ENCODE measurements around the gene SLX9.

The SLX9 gene

DNA sequence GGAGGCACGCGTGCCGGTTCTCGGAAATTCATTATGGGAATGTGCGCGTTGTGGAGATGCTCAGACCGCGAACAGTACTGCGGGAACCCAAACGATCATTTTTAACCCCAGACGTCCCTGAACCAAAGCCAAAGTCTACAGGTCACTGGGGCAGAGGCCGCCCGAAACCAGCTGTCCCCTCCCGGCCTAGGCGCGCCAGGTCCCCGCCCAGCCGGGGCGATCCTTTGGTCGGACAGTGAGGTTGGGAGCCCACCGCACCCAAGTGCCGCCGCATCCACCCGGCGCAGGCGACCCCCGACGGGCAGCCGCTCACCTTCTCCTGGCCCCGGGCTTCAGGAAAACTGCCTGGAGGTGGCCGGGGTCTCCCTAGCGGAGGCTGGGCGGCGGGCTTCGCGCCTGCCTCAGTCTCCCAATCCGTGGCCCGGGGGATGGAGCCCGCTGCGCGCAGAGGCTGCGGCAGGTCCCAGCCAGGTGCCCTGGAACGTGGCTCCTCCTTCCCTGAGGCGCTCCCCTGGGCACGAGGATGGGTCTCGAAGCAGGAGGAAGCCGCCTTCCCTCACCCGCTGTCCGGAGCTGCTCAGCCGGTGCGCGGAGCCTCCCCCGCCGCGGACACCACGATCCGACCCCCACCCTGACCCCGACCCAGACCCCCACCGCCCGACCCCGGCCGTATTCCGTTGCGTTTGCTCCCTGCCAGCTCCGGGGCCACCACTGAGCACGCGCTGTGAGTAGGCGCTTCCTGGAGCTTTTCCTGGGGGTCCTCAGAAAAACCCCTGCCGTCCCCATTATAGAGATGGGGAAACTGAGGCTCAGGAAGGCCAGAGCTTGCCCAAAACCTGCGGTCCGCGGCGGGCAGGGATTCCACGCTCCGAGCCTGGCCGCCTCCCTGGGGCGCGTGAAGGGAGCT lies 8.1 kb upstream of the SLX9 start:
- DNase-seq = no peak

DNA sequence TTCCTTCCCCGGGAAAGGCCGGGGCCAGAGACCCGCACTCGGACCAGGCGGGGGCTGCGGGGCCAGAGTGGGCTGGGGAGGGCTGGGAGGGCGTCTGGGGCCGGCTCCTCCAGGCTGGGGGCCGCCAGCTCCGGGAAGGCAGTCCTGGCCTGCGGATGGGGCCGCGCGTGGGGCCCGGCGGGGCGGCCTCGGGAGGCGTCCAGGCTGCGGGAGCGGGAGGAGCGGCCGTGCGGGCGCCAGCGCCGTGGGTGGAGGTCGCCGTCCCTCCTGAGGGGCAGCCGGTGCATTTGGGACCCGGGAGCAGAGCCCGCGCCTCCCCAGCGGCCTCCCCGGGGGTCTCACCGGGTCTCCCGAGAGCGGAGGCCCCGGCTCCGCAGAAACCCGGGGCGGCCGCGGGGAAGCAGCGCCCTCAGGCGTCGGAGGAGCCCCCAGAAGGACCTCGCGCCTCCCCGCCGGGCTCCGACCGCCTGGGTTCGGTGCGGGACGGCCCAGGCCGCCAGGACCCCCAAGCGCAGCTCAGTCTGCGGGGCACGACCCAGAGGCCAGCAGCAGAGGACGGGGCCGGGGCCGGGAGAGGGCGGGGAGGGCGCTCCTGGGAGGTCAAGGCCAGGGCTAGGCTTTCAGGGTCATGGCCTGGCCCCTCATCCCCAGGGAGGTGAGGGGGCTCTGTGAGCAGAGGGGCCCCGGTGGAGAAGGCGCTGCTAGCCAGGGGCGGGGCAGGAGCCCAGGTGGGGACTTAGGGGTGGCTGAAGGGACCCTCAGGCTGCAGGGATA lies 7.2 kb upstream of the SLX9 start:
- DNase-seq = peak; percentile 61

DNA sequence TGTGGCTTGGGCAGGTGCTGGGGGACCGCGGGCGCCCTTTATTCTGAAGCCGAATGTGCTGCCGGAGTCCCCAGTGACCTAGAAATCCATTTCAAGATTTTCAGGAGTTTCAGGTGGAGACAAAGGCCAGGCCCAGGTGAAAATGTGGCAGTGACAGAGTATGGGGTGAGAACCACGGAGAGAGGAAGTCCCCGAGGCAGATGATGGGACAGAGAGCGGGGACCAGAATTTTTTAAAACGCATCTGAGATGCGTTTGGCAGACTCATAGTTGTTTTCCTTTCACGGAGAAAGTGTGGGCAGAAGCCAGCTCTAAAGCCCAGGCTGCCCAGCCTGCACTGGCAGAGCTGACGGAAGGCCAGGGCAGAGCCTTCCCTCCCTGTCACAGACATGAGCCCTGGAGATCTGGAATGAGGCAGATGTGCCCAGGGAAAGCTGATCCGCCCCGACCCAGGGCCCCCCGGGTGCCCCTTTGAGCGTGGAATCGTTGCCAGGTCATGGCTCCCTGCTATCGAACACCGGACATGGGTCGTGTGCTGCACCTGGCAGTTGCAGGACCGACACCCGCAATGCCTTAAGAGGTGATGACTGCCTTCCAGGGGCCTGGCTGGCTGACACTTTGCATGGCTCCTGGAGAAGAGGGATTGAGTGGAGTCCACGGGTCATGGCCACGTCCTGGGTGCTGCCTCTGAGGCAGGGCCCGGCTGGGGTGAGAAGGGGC lies 6.5 kb upstream of the SLX9 start:
- DNase-seq = no peak

DNA sequence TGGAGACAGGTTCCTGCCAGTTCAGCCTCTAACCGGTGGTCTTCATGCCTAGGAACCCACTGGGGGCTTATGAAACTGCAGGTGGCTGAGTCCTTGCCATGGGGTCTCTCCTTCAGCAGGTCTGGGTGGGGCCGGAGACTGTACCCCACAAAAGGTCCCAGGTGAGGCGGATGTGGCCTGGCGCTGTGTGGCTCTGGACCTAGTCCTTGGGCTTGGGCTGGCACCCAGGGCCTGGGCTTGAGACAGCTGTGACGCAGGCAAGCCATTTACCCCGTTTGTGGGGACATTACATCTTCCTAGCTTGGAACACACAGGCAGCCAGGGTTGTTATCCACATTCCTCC lies 5.9 kb upstream of the SLX9 start:
- DNase-seq = no peak

DNA sequence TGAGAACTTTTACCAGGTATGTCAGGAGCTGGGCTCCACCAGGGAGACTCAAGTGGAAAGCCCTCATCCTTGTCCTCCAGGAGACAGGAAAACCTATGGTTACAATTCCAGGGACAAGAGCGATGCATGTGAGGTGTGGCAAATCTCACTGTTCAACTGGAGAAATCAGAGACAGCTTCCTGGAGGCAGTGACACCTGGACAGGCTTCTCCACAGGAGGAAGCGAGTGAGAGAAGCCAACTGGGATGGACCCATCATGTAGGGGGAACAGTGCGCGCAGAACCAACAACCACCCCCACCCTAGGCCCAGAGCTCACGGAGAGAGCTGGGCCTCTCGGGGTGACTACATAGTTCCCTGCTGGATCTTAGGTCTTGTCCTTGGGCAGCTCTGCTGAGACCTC lies 5.6 kb upstream of the SLX9 start:
- DNase-seq = no peak

DNA sequence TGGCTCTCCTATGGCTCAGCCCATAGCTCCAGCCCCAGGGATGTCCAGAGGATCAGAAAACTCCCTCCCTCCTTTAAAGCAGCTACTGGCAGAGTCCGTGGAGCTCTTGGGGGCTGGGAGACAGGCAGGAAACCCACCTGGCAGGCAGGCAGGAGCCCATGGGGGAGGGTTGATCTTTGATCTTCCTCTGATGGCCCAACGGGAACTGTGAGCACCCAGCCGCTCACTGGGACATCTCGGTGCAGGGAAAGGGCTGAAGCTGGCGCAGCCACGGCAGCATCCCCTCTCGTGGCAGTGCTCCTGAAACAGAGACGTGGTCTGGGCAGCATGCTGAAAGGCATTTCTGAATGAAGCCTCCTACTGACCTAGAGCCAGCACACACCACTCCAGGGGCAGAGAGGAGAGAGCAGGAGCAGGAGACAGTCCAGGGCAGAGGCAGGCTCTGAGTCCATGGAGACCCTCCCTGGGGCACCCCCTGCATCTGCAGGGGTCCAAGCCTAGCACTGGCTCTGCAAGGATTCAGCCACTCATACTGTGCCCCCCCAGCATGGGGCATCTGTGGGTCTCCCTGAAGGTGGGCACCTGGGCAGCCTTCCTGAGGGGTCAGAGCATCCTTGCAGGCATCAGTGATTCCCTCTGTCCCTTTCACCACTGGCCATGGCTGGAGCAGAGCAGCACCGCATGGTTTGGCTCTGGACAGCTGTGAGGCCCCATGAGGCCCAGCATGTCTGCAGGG lies 4.9 kb upstream of the SLX9 start:
- DNase-seq = no peak

DNA sequence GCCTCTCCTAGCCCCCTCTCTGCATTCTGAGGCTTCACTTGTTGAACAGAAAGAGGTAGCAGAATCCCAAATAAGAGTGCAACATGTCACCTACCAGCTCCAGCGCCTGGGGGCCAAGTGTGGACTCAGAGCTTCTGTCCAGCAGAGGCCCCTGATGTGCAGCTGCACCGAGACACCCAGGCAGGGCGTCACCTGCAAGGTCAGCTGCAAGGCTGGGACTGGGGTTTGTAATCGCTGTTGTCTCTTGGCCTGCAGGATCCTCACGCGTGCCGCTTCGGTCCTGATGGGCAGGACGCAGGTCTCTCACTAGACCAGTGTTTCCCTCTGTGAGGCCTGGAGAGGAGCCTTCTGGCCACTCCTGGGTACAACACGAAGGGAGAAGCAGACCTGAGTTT lies 4.3 kb upstream of the SLX9 start:
- no peak for DNase-seq

DNA sequence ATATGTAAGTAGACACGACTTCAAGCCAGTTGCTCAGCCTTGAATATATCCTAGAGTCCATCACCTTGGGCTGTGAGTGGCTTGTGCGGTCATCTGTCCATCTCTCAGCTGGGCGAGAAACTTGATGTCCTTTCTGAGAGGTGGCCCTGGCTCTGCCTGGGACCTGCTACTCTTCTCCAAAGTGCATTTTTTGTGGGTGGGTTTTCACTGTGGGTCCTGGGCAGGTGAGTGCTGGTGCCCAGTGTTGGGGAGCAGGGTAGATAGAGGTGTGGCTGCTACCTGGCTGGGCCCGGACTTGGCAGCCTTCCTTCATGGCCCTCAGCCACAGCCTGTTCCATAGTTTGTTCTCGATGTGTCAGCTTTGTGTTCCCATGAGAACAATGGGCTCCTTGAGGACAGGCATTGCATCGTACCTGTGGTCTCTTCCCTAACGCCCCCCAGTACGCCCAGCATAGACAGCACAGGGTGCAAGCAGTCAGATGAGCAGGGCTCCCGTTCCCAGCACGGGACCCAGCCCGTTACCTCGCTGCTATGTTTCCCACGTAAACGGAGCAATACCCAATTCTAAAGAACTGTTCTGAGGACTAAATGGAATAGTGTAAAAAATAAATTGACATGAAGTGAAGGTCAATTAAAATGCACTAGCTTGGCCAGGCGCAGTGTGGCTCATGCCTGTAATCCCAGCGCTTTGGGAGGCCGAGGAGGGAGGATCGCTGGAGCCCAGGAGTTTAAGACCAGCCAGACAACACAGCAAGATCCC lies 877 bp upstream of the SLX9 start:
- DNase-seq = no peak

DNA sequence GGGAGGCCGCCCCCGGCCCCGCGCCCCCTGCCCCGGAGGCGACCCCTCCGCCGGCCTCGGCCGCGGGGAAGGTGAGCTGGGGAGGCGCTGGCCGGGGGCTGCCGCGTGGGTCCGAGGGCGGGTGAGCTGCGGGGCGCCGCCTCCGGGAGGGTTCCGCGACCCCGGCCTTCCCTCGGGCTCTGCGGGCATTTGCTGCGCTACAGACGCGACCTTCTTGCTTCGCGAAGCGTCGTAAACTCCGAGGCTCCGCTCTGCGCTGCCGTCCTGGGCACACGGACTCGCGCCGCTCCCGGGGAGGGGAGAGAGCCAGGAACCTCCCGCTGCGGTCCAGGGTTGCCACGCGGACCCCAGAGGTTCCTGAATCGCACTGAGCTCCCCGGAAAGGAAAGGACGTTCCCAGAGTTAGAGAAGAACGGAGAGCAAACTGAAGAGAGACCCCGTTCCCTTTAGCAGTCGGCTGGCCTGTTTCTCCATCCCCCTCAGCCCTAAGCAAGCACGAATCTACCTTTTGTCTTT lies 345 bp downstream of the SLX9 start:
- no peak for DNase-seq

DNA sequence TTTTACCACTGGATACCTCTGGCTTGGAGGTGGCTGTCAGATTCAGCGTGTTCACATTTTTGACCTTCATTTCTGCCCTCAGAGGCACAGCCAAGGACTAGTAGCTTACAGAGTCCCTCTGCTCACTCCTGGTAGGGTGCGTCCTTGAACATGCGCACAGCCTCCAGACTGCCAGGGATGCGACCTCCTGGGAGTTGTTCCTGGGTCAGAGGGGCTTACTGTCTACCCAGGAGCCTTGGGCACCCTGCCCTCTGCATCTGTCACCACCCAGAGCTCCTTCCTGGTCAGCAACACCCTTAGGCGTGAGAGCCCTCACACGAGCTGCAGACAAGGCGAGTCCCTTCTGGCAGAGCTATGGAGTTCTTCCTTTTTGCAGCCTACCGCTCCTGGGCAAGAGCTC lies 1.7 kb downstream of the SLX9 start:
- DNase-seq = no peak

DNA sequence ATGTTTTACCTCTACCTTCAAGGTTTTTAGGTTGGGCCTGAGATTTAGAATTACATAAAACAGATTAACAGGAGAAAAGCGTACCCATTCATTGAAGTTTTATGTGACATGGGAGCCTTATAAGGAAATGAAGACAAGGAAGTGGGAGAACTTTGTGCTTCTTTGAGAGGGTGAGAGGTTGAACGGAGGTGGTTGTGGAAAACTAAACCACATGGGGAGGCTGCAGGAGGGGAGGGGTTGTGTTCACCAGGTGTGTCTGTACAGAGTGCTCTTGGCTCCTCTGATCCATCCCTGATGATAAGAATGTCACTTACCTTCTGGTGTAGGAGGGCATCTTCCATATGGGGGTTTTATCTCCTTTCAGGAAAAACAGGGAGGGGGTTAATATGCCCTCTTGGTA lies 2.7 kb downstream of the SLX9 start:
- no peak for DNase-seq

DNA sequence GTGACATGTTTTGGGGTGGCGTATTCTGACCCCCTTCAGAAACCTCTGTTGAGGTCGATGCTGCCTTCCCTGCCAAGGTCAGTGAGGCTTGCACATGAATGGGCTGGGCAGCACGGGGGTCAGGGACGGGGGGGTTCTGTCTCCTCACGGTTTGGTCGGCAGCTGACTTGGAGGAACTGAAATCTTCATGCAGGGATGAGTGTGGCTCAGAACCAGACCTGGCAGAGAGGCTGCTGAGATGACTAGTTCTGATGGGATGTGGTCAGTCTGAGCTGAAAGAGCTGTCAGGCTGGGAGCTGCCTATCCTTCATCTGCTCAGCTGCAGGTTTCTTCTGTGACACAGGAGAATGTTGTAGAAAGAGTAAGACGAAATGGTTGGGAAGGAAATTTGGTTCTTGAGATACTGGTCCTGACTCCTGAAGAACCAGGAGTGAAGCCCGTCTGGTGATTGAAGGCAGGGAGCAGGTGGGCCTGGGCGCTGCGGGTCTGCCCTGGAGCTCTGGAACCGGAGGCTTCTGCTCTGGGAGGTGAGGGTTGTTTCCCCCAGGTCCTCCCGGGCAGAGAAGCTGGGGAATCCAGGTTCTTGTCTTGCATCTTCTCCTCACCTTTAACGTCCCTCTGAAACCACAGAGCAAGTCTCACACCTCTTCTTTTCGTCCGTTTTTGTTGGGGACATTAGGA lies 3.3 kb downstream of the SLX9 start:
- DNase-seq = no peak

DNA sequence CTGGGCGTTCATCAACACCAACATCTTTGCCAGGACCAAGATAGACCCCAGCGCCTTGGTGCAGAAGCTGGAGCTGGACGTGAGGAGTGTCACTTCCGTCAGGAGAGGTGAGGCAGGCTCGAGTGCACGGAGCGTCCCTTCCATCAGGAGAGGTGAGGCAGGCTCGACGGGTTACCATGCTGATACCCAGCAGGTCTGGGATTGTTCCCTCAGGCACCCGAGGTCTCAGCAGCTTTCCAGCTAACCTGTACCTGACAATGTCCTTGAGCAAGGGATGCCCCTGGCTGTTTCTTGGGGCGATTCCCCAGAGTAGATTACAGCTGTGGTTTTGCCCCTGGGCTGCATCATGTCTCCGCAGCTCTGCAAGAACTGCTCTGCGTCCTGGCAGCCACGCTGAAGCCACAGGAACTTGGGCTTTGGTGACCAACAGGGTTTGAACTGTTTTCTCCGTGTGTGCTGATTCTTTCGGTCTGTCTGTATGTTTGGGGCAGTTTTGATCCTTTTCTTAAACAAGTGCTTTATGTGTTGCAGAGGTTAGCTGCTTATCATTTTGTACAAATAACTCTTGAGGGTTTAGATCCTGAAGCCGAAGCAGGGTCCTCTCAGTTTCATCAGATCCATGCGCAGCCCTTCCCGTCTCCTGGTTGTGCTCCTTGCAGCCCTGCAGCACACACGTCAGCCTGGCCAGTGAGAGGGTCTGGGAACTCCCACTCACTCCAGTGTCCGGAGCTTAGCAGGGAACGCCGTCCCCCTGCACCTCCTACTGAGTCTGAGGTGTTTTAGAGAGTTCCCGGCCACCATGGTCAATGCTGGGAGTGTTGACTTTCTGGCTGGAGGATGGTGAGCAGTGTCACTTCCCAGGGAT lies 4.1 kb downstream of the SLX9 start:
- no peak for DNase-seq

DNA sequence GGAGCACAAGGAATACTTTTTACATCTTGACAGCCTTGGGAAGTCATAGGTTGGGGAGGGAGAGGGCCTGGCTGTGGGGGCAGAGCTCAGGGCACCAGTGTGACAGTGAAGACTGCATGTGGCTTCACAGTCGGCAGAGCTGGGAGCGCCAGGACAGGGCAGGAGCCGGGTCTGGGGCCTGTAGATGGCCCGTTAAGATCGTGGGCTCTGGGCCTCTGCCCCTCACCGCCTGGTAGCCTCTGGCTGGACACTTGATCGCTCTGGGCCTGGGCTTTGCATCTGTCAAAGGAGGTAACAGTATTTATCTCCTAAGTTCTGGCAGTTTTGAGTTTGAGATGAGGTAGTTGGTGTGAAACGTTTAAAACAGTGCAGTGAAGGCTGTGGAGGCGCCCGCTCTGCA lies 4.8 kb downstream of the SLX9 start:
- no peak for DNase-seq

DNA sequence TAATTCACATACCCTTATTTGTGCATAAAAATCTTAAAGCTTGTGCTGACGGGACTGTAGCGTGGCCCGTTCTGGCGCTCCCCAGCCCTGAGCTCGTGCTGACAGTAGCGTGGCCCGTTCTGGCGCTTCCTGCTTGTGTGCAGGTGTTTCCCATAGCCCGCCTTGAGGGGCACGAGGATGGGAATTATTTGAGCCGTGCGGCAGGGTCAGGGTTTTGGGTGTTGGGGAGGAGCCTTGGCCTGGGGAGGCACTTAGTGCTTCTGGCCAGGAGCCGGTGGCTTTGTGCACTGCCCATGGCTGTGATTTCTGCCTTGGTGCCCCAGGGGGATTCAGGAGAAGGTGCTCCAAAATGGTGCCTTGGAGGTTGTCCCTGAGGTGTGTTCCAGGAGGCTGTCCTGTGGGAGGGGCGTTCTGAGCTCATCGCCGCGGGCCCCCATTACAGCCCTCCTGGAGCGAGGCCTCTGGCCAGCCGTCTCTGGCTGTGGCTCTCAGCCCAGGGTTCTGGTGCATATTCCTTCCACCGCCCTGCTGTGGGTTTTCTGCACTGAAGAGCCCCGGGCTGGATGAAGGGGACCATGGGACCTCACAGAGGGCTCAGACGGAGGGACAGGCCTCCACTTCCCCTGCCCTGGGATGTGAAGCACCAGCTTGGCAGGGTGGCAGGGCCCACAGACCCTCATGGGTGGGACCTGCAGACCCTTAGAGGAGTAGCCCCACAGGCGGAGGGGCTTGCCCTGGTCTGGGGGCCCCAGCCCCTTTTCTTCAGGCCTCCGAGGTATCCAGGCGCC lies 6.6 kb downstream of the SLX9 start:
- no peak for DNase-seq

DNA sequence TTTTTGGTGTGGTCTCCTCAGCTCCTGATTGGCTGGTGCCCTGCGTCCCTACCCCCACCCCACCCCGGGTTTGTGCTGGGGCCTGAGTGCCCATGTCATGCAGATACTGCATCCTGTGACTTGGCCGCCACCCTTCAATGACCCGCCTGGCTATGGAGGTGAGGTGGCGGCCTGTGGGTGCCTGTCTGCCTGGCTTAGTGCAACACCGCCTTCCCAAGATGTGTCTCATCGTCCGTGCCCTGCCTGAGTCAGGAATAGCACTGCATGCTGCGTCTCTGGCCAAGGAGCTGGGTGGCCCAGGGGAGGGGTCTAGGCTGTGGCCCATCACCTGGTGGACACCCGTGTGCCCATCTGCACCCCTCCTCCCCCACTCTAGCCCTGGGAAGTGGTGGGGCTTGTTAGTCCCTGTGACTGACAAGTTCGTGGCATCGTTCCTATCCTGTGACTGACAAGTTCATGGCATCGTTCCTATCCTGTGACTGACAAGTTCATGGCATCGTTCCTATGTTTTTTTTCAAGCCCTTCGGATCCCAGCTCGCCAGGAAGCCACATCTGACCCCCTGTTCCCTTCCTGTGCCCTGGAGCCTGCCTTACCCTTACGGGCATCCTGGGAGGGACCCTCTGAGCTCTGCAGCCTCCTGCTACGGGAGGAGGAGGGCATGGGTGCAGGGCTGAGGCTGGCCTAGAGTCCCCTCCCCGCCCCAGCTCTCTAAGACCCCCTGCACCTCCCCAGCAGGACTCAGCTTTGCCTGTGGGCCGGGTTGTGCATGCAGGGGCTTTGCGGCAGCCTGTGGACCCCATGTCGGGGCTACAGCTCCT lies 7.5 kb downstream of the SLX9 start:
- DNase-seq = no peak

DNA sequence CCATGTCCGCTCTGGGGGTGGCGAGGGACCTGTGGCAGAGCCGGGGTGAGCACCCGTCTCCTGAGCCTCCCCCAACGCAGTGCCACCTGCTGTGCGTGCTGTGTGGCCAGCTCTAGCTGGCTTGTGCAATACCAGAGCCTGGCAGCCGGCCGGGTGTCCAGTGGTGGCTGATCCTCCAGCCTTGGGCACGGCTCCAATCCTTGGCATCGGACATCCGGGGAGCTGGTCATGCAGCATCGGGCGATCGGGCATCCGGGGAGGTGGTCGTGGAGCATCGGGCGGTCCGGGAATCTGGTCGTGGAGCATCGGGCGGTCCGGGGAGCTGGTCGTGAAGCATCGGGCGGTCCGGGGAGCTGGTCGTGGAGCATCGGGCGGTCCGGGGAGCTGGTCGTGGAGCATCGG lies 8.1 kb downstream of the SLX9 start:
- DNase-seq = no peak

DNA sequence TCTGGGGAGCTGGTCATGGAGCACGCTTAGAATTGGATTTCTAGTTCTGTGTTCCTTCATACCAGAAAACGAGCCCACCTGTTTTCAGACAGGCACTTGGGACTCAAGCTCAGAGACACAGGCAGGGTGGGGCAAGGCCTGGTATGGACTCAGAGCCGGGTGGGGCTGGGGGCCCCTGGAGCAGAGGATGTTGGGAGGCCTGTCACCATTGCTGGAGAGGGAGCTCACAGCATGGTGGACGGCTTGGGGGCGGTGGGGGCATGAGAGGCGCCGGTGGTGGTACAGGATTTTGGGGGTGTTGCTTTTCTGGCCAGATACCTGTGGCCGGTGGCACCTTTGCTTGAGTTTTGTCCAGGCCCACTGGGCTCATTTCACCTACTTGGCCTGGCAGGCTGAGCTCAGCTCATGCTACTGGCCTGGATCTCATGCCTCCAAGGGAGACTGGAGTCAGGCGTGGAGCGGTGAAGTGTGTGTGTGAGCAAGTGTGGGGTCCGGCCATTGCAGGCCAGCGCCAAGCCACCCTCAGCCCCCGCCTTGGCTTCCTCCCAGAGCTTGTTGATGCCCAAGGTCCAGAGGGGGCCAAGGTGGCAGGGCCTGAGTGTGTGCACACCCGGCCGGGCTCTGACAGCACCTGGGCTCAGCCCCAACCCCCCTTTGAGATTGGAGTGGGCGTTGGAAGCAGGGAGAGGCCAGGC lies 8.7 kb downstream of the SLX9 start:
- no peak for DNase-seq
